Measurements from ENCODE around the gene ATMIN. TPM values are rescaled to one million over a fixed set of nuclear protein-coding genes. Genes with fewer than 3 reads are reported as not detected.

The ATMIN gene
- total and polyA plus RNA-seq, 2 donors (not counting 1 experiment from before 2014, with no cell fraction given) = 7.5 to 31.5 TPM

GRCh38 chr16:81081014-81081413, 45.4 kb downstream of the ATMIN start:
- no peaks in the 10 kb centered on the region for H3K27me3 ChIP-seq (replicated peaks in 1 of 4; ENCODE audit: control extremely low read depth in 1 of 4, control insufficient read depth in 3 of 4, insufficient read depth in 4 of 4, low read length in 3 of 4)
- peaks cover 4% of the 10 kb centered on the region for H3K4me1 Mint-ChIP-seq

GRCh38 chr16:81088836-81089235, 53.2 kb downstream of the ATMIN start:
- no peaks in the 10 kb centered on the region for H3K9me3 ChIP-seq (ENCODE audit: control extremely low read depth in 1 of 3, control insufficient read depth in 2 of 3, insufficient read depth in 1 of 3, low read length in 2 of 3)
- H3K4me1 ChIP-seq (ENCODE audit: control insufficient read depth in 2 of 2, insufficient read depth in 2 of 2, low read length in 2 of 2) = no peaks in the 10 kb centered on the region
- Mint-ChIP-seq H3K9me3 (ENCODE audit: insufficient read depth) (no peaks in the 10 kb centered on the region), H3K4me1 (no peaks in the 10 kb centered on the region), H3K27ac (no peak overlapping the region), H3K4me3 (no peak overlapping the region), H3K27me3 (no peaks in the 10 kb centered on the region)
- DNase-seq (no peak), ATAC-seq (ENCODE audit: low read depth) (no peak)
- peaks cover 2% of the 10 kb centered on the region for H3K79me2 ChIP-seq (ENCODE audit: control insufficient read depth, insufficient read depth, low read length)
- no peak overlapping the region for H2AFZ ChIP-seq (ENCODE audit: insufficient read depth, low read depth, low read length, poor library complexity, severe bottlenecking)
- H3K4me2 ChIP-seq (replicated peaks; ENCODE audit: low read depth, low read length, poor library complexity, severe bottlenecking) = no peak overlapping the region
- POLR2A ChIA-PET = no interaction called here
- TF ChIP-seq EZH2 (IDR thresholded peaks at IDR 0.05; ENCODE audit: borderline replicate concordance, insufficient read depth, low read depth, low read length, poor library complexity, severe bottlenecking) = no peak
- no peak for TF ChIP-seq CTCF (IDR thresholded peaks at IDR 0.05)
- H3K36me3 ChIP-seq (replicated peaks in 1 of 2; ENCODE audit: control extremely low read depth in 1 of 2, control insufficient read depth in 1 of 2, extremely low read depth in 1 of 2, insufficient read depth in 2 of 2, low read length in 1 of 2) = no peaks in the 10 kb centered on the region
- no peak overlapping the region for H3K27ac ChIP-seq (ENCODE audit: low read length in 2 of 2)
- WGBS (ENCODE audit: insufficient coverage) = no CpG with 5 or more reads among the region's 5 CpGs
- H3K27me3 ChIP-seq (replicated peaks in 1 of 4; ENCODE audit: control extremely low read depth in 1 of 4, control insufficient read depth in 3 of 4, insufficient read depth in 4 of 4, low read length in 3 of 4) = no peaks in the 10 kb centered on the region
- no peaks in the 10 kb centered on the region for H4K20me1 ChIP-seq (ENCODE audit: control insufficient read depth, insufficient read depth, low read length, poor library complexity, severe bottlenecking)
- CTCF ChIA-PET = interaction anchor here (0.6 to 1.3 kb wide), 2 partner anchors 53 to 642 kb away, joined by 4 read pairs; partner anchors contain the start of gene ATMIN
- no peak overlapping the region for H3K9ac ChIP-seq (ENCODE audit: low read length)
- H3K4me3 ChIP-seq (ENCODE audit: control extremely low read depth in 1 of 5, extremely low read depth in 1 of 5, insufficient read depth in 1 of 5, low read depth in 2 of 5, low read length in 4 of 5) = no peak overlapping the region
- intact Hi-C loops (cut with micrococcal nuclease) = no loop called here

More at GRCh38 chr16:81081014-81081413, 45.4 kb downstream of the ATMIN start:
- Histone ChIP-seq H3K9me3 (ENCODE audit: control extremely low read depth in 1 of 3, control insufficient read depth in 2 of 3, insufficient read depth in 1 of 3, low read length in 2 of 3) (no peaks in the 10 kb centered on the region), H3K36me3 (replicated peaks in 1 of 2; ENCODE audit: control extremely low read depth in 1 of 2, control insufficient read depth in 1 of 2, extremely low read depth in 1 of 2, insufficient read depth in 2 of 2, low read length in 1 of 2) (no peaks in the 10 kb centered on the region), H2AFZ (ENCODE audit: insufficient read depth, low read depth, low read length, poor library complexity, severe bottlenecking) (no peak overlapping the region), H4K20me1 (ENCODE audit: control insufficient read depth, insufficient read depth, low read length, poor library complexity, severe bottlenecking) (no peaks in the 10 kb centered on the region), H3K4me2 (replicated peaks; ENCODE audit: low read depth, low read length, poor library complexity, severe bottlenecking) (no peak overlapping the region), H3K9ac (ENCODE audit: low read length) (no peak overlapping the region), H3K4me3 (ENCODE audit: control extremely low read depth in 1 of 5, extremely low read depth in 1 of 5, insufficient read depth in 1 of 5, low read depth in 2 of 5, low read length in 4 of 5) (no peak overlapping the region), H3K4me1 (ENCODE audit: control insufficient read depth in 2 of 2, insufficient read depth in 2 of 2, low read length in 2 of 2) (peaks cover 4 to 11% of the 10 kb centered on the region in 2 donors), H3K27ac (ENCODE audit: low read length in 2 of 2) (no peak overlapping the region), H3K79me2 (ENCODE audit: control insufficient read depth, insufficient read depth, low read length) (no peaks in the 10 kb centered on the region)
- no peak for DNase-seq
- WGBS (ENCODE audit: insufficient coverage) = 100% methylated on average over 1 of the region's 4 CpGs
- Mint-ChIP-seq H3K27ac (no peak overlapping the region), H3K27me3 (no peaks in the 10 kb centered on the region), H3K4me3 (no peak overlapping the region), H3K9me3 (ENCODE audit: insufficient read depth) (no peaks in the 10 kb centered on the region)
- POLR2A ChIA-PET = no interaction called here
- ATAC-seq (ENCODE audit: low read depth) = no peak
- intact Hi-C loops (cut with micrococcal nuclease) = no loop called here
- CTCF ChIA-PET = no interaction called here
- TF ChIP-seq EZH2 (IDR thresholded peaks at IDR 0.05; ENCODE audit: borderline replicate concordance, insufficient read depth, low read depth, low read length, poor library complexity, severe bottlenecking) (no peak), CTCF (IDR thresholded peaks at IDR 0.05) (no peak)

Data from B cell (primary cell).